Spleen (tissue), 11 donors: ENCODE measurements around the gene ANKS3. TPM values are rescaled to one million over a fixed set of nuclear protein-coding genes. Genes with fewer than 3 reads are reported as not detected.

Source experiments
- DNase-seq: peaks from one replicate; pipeline ENCODE4 v3.0.0-alpha.2; 2020
- H3K27ac ChIP-seq, 8 donors: fragments of 200-600 bp; sonication (generic) in 7 of 8; 1 replicate in 4 of 8; 2 replicates in 4 of 8; pipeline versions ENCODE4 v1.5.0 to v1.8.0; 2016 to 2021; ENCODE audit warnings: inconsistent platforms in 4 of 8, mild to moderate bottlenecking in 4 of 8, moderate library complexity in 1 of 8
- H3K27me3 ChIP-seq, 7 donors: fragments of 200-600 bp; sonication (generic) in 6 of 7; replicated peaks in 1 of 7; 1 replicate in 4 of 7; 2 replicates in 3 of 7; pipeline versions ENCODE4 v1.5.0 to v1.8.0; 2016 to 2021; ENCODE audit warnings: inconsistent platforms in 3 of 7, mild to moderate bottlenecking in 1 of 7
- H3K36me3 ChIP-seq, 6 donors: fragments of 200-600 bp; sonication (generic) in 5 of 6; 1 replicate in 4 of 6; 2 replicates in 2 of 6; pipeline versions ENCODE4 v1.5.0 to v1.8.0; 2016 to 2021; ENCODE audit warnings: inconsistent platforms in 2 of 6
- H3K4me1 ChIP-seq, 6 donors: fragments of 200-600 bp; sonication (generic) in 5 of 6; 1 replicate in 3 of 6; 2 replicates in 3 of 6; pipeline versions ENCODE4 v1.5.0 to v1.8.0; 2016 to 2021; ENCODE audit warnings: inconsistent platforms in 3 of 6
- H3K4me3 ChIP-seq, 8 donors: fragments of 200-600 bp; sonication (generic) in 7 of 8; 1 replicate in 4 of 8; 2 replicates in 4 of 8; pipeline versions ENCODE4 v1.5.0 to v1.8.0; 2016 to 2021; ENCODE audit warnings: inconsistent platforms in 4 of 8, mild to moderate bottlenecking in 4 of 8, moderate library complexity in 2 of 8
- H3K9me3 ChIP-seq, 8 donors: fragments of 200-600 bp; sonication (generic) in 7 of 8; 1 replicate in 4 of 8; 2 replicates in 4 of 8; pipeline versions ENCODE4 v1.5.0 to v1.8.0; 2016 to 2021; ENCODE audit warnings: inconsistent platforms in 4 of 8
- POLR2A ChIP-seq, 3 donors: fragments of 450-650 bp; IDR thresholded peaks; one replicate each; pipeline ENCODE4 v1.5.1; 2017; ENCODE audit warnings: antibody characterized with exemption in 3 of 3, mild to moderate bottlenecking in 1 of 3
- POLR2AphosphoS5 ChIP-seq, 3 donors: sonication (generic); formaldehyde crosslinking; IDR thresholded peaks; one replicate each; pipeline ENCODE4 v1.5.1; 2017; ENCODE audit warnings: antibody characterized with exemption in 3 of 3
- WGBS, 5 donors: extraction: QIAGEN DNeasy Blood & Tissue Kit in 3 of 5; methylation state at CpG; one replicate each; pipeline versions ENCODE4 v1.1.5 to v1.1.7; 2013 to 2018; 5-methylcytosine and 5-hydroxymethylcytosine counted together
- intact Hi-C: fragments of 100-400 bp; cut with DNase I; formaldehyde crosslinking; loops from one replicate; pipeline ENCODE4 v1.15.0; 2023; ENCODE audit warnings: low total_unique reads
- polyA plus RNA-seq, 3 donors: library from polyadenylated mRNA; stranded (reverse); fragments of 200-250 nt; gene quantifications; one replicate each; pipeline ENCODE4 v1.2.1, GENCODE V29; 2013
- total RNA-seq, 7 donors: library from RNA; depleted of rRNA in 3 of 7; stranded (reverse); fragments of >200 nt in 3 of 7; fragmentation: NEBNext Ultra II Directional in 4 of 7; extraction: Animal tissue kit (Norgen Biotek cat#: 25700) in 4 of 7; gene quantifications; one replicate each; pipeline versions ENCODE4 v1.1.0 to v1.2.1, GENCODE V29; 2016 to 2021
- TF ChIP-seq, protein P1 (sequence below), 11 experiments: fragments of 200-600 bp in 7 of 11; fragments of 450-650 bp in 4 of 11; sonication (generic) in 4 of 11; IDR thresholded peaks in 8 of 11; conservative IDR thresholded peaks in 3 of 11; 1 replicate in 7 of 11; 2 replicates in 4 of 11; pipeline versions ENCODE4 v1.4.0 to v1.8.0; 2016 to 2021; ENCODE audit warnings: antibody characterized with exemption in 11 of 11, inconsistent platforms in 4 of 11, mild to moderate bottlenecking in 1 of 11
- donor health status: healthy with polysubstance abuse.
- donor health status: DM: no; HTN: no; CAD: no; lungs with moderate emphysema.
- donor health status: DM: no; HTN: no; CAD: no.
- donor health status: Bipolar disorder and iron deficiency.
- donor health status: healthy.
- donor health status: DM: no; HTN: no; CAD: no.
- donor health status: DM: yes; HTN: yes; CAD: no.

The ANKS3 gene
- total and polyA plus RNA-seq, 10 donors, result 12.5 to 29.5 (median 22.9) TPM

- DNase-seq, result peak; percentile 82
- TF ChIP-seq POLR2A (IDR thresholded peaks at IDR 0.05) (no peak), POLR2AphosphoS5 (IDR thresholded peaks at IDR 0.05) (peak in 2 of 3 donors; percentile 6 to 80)
- H3K4me3 ChIP-seq, result no peak overlapping the region
- peak overlapping the region in 5 of 8 donors; percentile 58 to 97 (median 94) for H3K27ac ChIP-seq
- peaks cover 0 to 60% (median 43%) of the 10 kb centered on the region in 6 donors for H3K36me3 ChIP-seq
- intact Hi-C loops, result no loop called here
- H3K4me1 ChIP-seq, result peaks cover 14 to 81% (median 67%) of the 10 kb centered on the region in 6 donors
- H3K27me3 ChIP-seq, result no peaks in the 10 kb centered on the region
- WGBS, 5 donors, result 44 to 67% (median 52%) methylated on average over 13 to 19 of the region's 19 CpGs
- no peaks in the 10 kb centered on the region for H3K9me3 ChIP-seq
Measured at GRCh38 chr16:4690946-4691665, 43.0 kb downstream of the ANKS3 start.

DNA sequence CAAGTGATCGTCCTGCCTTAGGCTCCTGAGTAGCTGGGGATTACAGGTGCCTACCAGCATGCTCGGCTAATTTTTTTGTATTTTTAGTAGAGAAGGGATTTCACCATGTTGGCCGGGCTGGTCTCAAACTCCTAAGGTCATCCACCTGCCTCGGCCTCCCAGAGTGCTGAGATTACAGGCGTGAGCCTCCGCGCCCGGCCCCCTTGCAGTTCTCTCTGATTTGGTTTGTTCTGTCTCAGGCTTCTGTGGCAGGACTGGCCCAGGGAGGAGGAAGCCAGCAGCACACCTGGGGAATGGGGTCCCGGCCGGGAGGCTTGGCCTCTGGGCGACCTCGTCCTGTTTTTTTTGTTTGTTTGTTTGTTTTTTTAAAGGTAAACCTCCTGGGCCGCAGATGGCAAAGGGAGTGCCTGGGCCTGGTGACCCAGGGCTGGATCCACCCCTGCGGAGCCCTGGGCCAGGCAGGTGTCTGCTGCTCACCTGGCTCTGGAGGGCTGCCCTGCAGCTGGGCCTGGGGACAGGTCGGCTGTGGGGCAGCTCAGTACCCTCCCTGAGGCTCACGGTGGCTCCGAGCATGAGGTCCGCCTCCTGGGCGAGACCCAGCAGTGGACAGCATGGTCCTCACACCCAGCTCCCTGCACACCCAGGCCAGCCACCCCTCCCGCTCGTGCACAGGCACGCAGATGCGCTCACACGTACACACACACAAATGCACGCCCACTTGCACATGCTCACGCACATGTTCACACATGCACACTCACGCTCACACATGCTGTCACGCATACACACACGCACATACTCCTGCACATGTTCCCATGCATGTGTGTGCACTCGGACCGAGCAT lies 44.0 kb downstream of the ANKS3 start:
- 80 to 93% (median 83%) methylated on average over 28 to 31 of the region's 31 CpGs for WGBS, 5 donors

DNA sequence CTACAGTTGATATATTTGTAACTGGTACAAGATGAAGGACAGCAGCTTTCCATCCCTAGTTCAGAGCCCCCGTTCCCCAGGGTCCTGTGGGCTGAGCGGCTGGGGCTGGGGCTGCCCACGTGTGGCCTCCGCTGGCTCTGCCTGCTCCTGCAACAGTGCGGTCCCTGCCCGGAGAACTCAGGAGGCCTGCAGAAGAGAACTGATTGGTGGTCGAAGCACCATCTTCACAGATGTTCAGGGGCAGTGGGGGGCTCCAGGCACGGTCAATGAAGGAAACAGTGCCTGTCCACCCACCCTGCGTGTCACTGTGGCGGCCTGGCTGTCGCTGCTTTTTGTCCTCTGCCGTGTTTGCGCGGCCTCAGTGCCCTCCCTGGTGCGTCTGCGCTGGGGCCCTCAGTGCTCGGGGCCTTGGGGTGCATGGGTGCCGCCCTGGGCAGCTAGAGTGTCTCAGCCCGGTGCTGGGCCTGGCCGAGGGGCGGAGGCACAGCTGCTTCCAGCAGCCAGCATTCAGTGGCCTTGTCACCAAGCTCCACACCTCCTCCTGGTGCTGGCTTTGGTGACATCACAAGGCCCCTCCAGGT lies 44.9 kb downstream of the ANKS3 start:
- peak in 2 of 3 donors; percentile 56 to 72 for TF ChIP-seq POLR2AphosphoS5 (IDR thresholded peaks at IDR 0.05)
- TF ChIP-seq, protein P1, sequence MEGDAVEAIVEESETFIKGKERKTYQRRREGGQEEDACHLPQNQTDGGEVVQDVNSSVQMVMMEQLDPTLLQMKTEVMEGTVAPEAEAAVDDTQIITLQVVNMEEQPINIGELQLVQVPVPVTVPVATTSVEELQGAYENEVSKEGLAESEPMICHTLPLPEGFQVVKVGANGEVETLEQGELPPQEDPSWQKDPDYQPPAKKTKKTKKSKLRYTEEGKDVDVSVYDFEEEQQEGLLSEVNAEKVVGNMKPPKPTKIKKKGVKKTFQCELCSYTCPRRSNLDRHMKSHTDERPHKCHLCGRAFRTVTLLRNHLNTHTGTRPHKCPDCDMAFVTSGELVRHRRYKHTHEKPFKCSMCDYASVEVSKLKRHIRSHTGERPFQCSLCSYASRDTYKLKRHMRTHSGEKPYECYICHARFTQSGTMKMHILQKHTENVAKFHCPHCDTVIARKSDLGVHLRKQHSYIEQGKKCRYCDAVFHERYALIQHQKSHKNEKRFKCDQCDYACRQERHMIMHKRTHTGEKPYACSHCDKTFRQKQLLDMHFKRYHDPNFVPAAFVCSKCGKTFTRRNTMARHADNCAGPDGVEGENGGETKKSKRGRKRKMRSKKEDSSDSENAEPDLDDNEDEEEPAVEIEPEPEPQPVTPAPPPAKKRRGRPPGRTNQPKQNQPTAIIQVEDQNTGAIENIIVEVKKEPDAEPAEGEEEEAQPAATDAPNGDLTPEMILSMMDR (IDR thresholded peaks at IDR 0.05 in 8 of 11, conservative IDR thresholded peaks at IDR 0.05 in 3 of 11), result no peak
- WGBS, 5 donors, result 77 to 90% (median 84%) methylated on average over 20 to 21 of the region's 21 CpGs
- intact Hi-C loops, result no loop called here
- DNase-seq, result peak; percentile 77
- no peaks in the 10 kb centered on the region for H3K27me3 ChIP-seq
- H3K4me1 ChIP-seq, result peaks cover 10 to 65% (median 54%) of the 10 kb centered on the region in 6 donors
- H3K27ac ChIP-seq, result peak overlapping the region in 5 of 8 donors; percentile 17 to 94 (median 27)
- no peaks in the 10 kb centered on the region for H3K9me3 ChIP-seq
- H3K36me3 ChIP-seq, result peaks cover 0 to 65% (median 53%) of the 10 kb centered on the region in 6 donors
- no peak overlapping the region for H3K4me3 ChIP-seq

More for the DNA sequence above, 44.0 kb downstream of the ANKS3 start:
- intact Hi-C loops, result no loop called here
- Histone ChIP-seq H3K27ac (peak overlapping the region in 4 of 8 donors; percentile 25 to 95 (median 76)), H3K4me3 (no peak overlapping the region), H3K4me1 (peaks cover 14 to 71% (median 60%) of the 10 kb centered on the region in 6 donors), H3K36me3 (peaks cover 0 to 60% (median 45%) of the 10 kb centered on the region in 6 donors), H3K27me3 (no peaks in the 10 kb centered on the region), H3K9me3 (no peaks in the 10 kb centered on the region)
- DNase-seq, result peak; percentile 76
- TF ChIP-seq, protein P1 (IDR thresholded peaks at IDR 0.05 in 8 of 11, conservative IDR thresholded peaks at IDR 0.05 in 3 of 11), result no peak
- TF ChIP-seq POLR2AphosphoS5 (IDR thresholded peaks at IDR 0.05) (peak in 2 of 3 donors; percentile 7 to 47), POLR2A (IDR thresholded peaks at IDR 0.05) (no peak)

GRCh38 chr16:4688674-4689045 lies 45.4 kb downstream of the ANKS3 start:
- H3K9me3 ChIP-seq, result no peaks in the 10 kb centered on the region
- H3K4me1 ChIP-seq, result peaks cover 10 to 68% (median 53%) of the 10 kb centered on the region in 6 donors
- no peak overlapping the region for H3K4me3 ChIP-seq
- 88 to 94% (median 93%) methylated on average over 12 to 22 of the region's 22 CpGs for WGBS, 5 donors
- DNase-seq, result peak; percentile 80
- H3K27me3 ChIP-seq, result no peaks in the 10 kb centered on the region
- TF ChIP-seq, protein P1 (IDR thresholded peaks at IDR 0.05 in 8 of 11, conservative IDR thresholded peaks at IDR 0.05 in 3 of 11), result no peak
- TF ChIP-seq POLR2AphosphoS5 (IDR thresholded peaks at IDR 0.05) (no peak), POLR2A (IDR thresholded peaks at IDR 0.05) (no peak)
- peaks cover 0 to 70% (median 58%) of the 10 kb centered on the region in 6 donors for H3K36me3 ChIP-seq
- intact Hi-C loops, result no loop called here
- H3K27ac ChIP-seq, result peak overlapping the region in 5 of 8 donors; percentile 17 to 94 (median 27)
